ENCODE measurements around the gene COA5.

The COA5 gene

DNA sequence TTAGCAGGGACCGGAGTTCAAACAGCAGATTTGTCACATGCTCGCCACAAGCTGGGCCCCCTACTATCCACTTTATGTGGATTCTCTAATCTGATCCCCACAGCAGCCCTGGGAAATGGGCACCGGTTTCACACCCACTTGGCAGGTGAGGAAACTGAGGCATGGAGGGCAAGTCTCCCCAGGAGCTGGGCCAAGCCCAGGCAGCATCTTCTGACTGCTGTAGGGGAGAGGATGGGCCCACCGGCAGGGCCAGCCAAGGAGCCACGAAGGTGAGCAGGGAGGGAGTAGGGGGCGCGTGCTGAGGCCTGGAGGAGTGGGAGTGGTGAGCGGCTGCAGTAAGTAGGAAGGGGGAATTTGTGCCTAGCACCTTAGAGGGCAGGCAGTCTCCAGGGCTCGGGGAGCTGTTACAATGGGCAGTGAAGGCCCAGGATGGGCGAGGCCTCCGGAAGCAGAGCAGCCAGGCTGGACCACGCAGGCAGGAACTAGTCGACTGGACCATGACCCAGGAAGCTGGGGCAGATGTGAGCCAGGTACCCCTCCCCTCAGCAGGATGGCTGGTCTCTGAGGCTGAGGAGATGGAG lies 37.1 kb downstream of the COA5 start:
- no peak for DNase-seq

- no peak for DNase-seq
Measured at GRCh38 chr2:98570356-98570755, 38.0 kb downstream of the COA5 start.

DNA sequence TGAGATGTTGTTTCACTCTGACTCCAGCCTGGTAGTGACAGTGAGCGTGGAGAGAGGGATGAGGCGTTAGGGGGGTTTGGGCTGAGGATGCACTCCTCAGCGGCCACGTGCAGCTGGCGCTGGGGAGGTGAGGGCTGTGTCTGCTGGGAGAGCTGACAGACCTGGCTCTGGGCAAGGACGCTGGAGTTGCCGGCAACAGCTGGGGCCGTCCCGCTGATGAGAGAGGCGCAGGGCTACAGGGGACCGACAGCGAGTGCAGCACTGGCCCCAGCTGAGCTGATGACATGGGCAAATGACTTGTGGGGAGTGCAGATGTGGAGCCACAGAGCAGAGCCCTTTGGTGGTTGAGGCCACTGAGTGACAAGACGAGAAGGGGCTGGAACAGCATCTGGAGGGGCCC lies 38.4 kb downstream of the COA5 start:
- no peak for DNase-seq

DNA sequence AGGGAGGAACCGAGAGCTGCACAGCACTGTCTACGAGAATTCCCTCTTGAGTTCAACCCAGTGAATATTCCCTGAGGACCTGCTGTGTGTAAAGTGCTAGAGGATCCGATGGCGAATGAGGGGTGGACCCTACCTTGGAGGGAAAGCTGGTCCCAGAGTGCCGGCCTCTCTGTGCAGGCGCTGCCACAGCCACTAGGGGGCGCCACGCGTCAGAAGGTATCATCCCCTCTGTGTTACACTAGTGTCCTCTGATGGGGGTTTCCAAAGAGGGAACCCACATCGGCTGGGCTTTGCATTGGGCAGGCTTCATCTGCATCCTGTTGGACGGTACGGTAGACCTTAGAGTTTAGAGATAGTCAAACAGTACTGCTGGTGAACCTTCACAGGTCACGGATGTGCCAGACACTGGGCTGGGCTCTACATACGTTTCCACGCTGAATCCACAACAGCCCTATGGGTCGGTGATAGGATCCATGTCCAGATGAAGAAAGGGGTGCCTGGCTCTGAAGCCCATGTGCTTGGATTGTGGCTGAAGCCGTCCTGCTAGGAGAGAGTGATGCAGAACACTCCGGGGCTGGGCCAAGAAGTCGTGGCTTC lies 39.0 kb downstream of the COA5 start:
- DNase-seq: peak; percentile 4

GRCh38 chr2:98568161-98568956 lies 40.0 kb downstream of the COA5 start:
- DNase-seq: peak; percentile 48

DNA sequence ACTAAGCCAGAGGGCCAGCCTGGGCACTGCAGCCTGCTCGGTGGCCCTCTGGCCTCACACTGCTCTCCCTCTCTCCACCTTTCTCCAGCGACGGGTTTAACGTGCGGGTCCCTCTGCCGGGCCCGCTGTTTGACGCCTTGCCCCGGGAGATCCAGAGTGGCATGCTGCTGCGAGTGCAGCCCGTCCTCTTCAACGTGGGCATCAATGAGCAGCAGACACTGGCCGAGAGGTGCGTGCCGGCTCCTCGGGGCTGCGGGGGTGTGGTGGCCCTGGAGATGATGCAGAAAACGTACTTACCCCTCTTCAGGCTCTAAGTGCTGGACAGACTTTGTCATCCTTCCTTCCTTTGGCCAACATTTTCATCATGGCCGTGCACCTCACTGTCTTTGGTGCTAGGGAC lies 42.4 kb downstream of the COA5 start:
- DNase-seq: no peak

DNA sequence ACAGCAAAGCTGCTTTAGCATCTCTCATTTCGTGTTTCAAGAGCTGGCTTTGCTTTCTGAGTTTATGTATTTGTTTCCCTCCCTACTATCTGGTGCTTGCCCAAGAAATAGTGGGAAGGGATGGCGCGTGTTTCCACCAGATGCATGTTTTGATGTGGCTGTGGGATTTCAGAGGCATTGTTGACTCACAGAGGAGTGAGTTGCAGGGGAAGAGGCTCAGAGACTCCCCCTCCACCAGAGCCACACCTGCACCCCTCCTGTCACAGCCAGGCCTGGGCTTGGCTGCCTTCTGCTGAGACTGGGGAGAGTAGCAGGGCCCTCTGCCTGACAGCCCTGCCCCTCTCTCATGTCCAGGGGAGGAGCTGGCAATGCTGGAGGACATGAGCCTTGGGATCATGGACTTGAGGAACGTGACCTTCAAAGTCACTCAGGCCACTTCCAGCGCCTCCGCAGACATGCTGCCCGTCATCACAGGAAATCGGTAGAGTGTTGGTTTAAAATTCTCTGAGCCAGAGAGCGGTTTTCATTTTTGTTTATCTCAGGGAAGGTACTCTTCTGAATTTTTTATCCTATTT lies 42.9 kb downstream of the COA5 start:
- DNase-seq: no peak

DNA sequence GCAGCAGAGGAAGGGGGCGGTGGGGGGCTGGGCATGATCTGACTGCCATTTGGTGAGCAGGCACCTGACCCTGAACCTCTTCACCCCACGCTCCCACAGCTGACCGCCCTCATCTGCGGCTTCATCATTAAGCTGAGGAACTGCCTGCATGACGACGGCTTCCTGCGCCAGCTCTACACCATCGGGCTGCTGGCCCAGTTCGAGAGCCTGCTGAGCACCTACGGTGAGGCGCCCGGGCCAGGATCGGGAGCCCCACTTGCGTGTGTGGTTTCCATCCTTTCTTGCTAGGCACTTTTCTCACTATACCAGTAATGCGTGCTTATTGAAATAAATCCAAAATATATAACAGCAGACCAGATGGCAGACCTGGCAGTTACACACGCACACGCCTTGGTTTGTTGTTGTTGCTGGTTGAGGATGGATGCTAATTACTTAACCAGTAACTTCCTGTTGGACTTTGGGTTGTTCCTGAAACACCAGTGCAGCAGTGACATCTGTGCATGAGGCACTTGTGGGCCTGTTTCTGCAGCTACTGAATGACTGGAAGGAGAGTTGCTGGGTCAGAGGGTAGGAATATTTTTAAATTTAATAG lies 43.7 kb downstream of the COA5 start:
- DNase-seq: no peak

- no peak for DNase-seq
Measured at GRCh38 chr2:98563394-98563793, 44.9 kb downstream of the COA5 start.

DNA sequence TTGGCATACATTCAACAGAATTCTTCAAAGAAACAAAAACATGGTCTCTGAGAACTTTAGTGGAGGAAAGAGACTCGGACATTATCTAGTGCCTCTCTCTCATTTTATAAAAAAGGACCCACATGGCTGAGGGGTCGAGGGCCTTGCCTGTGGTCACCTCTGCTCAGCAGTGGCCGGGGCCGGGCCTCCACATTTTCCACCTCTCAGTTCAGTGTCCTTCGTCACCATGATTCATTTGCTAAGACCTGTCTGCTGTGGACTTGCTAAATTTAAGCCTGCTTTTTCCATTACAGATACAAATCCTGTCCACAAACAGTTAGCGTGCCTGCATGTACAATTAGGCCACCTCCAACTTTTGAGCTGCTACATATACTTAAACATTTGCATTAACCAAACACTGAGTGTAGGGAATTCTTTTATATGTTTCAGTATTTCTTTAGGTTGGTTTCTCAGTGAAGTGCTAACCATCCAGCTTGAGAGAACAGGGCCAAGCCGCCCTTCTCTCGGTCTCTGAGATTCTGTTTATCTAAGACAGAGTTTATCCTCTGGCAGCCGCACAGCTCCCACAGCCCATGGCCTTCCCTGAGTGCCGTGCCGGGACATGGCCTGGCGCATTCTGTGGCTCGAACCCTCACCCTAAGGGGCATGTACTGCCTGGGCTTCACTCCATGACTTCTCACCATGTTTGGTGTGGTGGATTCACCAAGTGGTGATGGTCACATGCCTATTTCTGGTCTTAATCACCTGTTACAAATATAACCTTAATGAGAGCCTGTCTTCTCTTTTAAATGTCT lies 46.2 kb downstream of the COA5 start:
- no peak for DNase-seq

GRCh38 chr2:98561018-98561417 lies 47.3 kb downstream of the COA5 start:
- DNase-seq: no peak

GRCh38 chr2:98560256-98560771 lies 48.0 kb downstream of the COA5 start:
- peak; percentile 81 for DNase-seq

GRCh38 chr2:98559581-98559980 lies 48.7 kb downstream of the COA5 start:
- no peak for DNase-seq

GRCh38 chr2:98558852-98559530 lies 49.3 kb downstream of the COA5 start:
- no peak for DNase-seq

DNA sequence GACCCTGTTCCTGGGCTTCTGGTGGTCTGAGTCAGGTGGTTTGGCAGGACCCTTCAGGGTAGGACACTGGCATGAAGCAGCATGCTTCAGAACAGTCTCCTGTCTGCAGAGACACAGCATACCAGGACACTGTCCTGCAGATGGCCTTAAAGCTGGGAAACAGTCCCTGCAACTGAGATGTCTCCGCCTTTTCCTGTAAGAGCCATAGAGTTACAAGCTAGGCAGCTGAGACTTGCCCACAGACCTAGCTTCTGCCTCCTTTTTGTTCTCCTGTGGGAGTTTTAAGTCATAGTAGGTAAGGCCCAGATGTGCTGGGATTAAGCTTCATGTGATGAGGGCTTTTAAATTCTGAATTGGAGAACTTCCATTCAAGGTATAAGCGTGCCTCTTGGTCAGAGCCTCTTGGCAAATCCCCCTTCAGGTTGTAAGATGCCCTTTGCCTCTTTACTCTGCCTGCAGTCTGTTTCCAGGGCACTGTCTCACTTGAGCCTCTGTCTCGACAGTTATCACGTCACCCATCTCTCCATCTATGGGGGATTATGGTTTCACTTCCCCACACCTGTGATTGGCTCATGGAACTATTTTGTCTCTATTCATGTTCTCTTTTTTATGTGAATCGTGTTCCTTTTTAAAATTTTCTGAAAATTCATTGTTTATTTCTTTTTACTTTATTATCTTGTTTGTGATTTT lies 51.8 kb downstream of the COA5 start:
- DNase-seq: no peak

DNA sequence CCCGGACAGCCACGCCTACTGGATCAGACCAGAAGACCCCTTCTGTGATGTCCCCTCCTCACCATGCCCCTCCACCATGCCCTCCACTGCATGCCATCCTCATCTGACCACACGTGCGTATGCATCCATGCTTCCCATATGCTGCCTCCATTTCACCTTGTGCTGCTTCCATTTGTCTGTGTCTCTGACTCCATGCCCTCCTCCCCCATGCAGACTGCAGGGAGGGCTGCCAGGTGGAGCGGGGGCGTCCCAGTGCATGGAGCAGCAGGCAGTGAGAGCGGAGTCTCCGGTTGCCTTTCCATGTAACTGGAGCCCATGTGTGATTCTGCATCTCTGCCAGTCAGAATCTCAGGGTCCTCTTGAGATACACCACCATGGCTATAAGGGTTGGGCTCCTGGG lies 52.6 kb downstream of the COA5 start:
- no peak for DNase-seq

DNA sequence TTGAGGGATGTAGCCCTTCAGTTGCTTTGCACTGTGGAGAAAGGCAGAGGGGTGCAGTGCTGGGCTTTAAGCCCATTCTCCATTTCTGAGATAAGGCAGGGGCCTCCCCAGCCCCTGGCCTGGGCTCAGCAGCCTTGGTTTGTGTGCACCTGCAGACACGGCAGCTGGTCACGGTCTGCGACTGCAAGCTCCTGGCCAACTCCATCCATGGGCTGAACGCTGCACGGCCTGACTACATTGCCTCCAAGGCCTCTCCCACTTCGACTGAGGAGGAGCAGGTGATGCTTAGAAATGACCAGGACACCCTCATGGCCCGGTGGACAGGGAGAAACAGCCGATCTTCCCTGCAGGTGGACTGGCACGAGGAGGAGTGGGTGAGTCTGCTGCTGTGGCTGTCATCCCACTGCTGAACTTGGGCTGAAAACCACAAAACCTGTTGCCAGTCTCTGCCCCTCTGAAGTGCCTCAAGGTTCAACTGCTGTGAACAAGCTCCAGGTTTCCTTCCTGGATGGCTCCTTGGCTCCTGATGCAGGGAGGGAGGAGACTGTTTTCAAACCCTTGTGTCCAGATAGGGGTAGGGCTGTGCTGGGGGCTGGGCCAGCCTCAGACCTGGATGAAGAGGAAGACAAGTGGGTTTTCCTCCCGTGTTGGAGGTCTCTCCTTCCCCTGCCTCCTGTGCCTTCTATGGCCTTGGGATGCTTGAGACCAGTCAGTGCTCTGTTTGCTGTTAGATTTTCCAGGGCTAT lies 54.0 kb downstream of the COA5 start:
- DNase-seq: no peak

DNA sequence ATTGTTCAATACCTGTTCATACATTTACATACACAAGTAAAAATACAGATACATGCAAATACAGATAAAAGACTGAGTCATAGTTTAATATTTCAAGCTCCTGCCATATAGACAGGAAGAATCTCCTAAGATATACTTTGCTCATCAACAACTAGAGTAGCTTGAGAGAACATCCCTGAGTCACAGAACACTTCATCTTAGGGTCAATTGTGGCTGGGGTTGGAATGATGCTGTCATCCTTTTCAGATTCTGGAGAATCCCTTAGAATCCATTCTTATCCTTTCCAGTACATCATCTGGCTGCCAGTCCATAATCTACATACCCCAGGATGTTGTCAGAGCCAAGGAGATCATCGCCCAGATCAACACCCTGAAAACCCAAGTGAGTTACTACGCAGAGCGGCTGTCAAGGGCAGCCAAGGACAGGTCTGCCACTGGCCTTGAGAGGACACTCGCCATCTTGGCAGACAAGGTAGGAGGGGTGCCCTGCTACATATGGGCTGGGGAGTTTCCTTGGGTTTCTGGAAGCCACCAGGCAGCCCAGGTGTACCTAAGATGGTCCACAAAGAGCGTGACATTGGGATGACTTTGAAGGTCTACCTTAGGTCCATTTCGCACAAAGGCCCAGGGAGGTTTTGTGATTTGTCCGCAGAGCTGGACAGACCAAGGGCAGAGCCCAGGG lies 55.7 kb downstream of the COA5 start:
- peak; percentile 73 for DNase-seq

DNA sequence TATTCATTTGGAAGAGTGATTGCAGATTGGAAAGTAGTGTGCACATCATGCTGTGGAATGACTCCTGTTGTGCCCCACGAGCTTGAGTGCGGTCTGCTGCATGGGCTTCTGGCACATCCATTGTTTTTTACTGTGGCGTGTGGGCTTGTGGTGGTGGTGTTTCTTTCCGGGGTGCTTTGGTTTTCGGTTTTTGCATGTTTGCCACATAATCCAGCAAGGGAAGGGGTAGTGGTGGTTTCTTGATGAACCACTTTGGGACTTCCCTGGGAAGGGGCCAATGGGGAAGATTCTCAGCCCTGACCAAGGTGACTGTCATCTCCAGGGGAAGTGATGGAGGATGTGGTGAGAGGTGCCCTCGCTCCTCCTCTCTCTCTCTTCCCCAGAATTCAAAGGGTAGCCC lies 57.0 kb downstream of the COA5 start:
- DNase-seq: no peak

- DNase-seq: no peak
Measured at GRCh38 chr2:98550165-98550564, 58.1 kb downstream of the COA5 start.

Data from fibroblast of skin of right quadriceps (primary cell).